GM18909 (cell line): ENCODE measurements around the gene CPO.

Experiments
- ATAC-seq: cut with Tn5 transposase; IDR thresholded peaks from one replicate; pipeline ENCODE4 v1.9.1; 2021; ENCODE audit warnings: mild to moderate bottlenecking; ENCODE audit not compliant: unreplicated experiment, poor library complexity

CPO gene

GRCh38 chr2:207008105-207008990 is 69.0 kb downstream of the CPO start:
- no peak for ATAC-seq

GRCh38 chr2:207012461-207012860 is 73.1 kb downstream of the CPO start:
- no peak for ATAC-seq

- no peak for ATAC-seq
Measured at GRCh38 chr2:207014424-207014823, 75.1 kb downstream of the CPO start.

- ATAC-seq = no peak
Measured at GRCh38 chr2:207015901-207016300, 76.6 kb downstream of the CPO start.
